H9 (cell line): ENCODE measurements around the gene SYT9. TPM values are rescaled to one million over a fixed set of nuclear protein-coding genes. Genes with fewer than 3 reads are reported as not detected.

Experiments used
- DNase-seq: peaks from one replicate; pipeline ENCODE4 v3.0.0-alpha.2; 2017
- H2AFZ ChIP-seq: one replicate; pipeline ENCODE4 v1.6.1; 2013; ENCODE audit warnings: mild to moderate bottlenecking, low read length, control low read depth, moderate library complexity
- H2AK5ac ChIP-seq: 2 replicates; pipeline ENCODE4 v1.6.1; 2013; ENCODE audit warnings: low read length, control low read depth, mixed read lengths; ENCODE audit not compliant: insufficient read length
- H2BK120ac ChIP-seq: one replicate; pipeline ENCODE4 v1.6.1; 2013; ENCODE audit warnings: low read depth, mild to moderate bottlenecking, low read length, control low read depth, inconsistent platforms; ENCODE audit not compliant: poor library complexity, severe bottlenecking
- H2BK12ac ChIP-seq: 2 replicates; pipeline ENCODE4 v1.6.1; 2013; ENCODE audit warnings: low read length, control low read depth, mixed read lengths, low read depth; ENCODE audit not compliant: insufficient read length
- H2BK15ac ChIP-seq: 2 replicates; pipeline ENCODE4 v1.6.1; 2013; ENCODE audit warnings: low read depth, low read length, control low read depth
- H2BK20ac ChIP-seq: one replicate; pipeline ENCODE4 v1.6.1; 2013; ENCODE audit warnings: low read depth, mild to moderate bottlenecking, low read length, control low read depth, inconsistent platforms; ENCODE audit not compliant: poor library complexity, severe bottlenecking
- H2BK5ac ChIP-seq: 2 replicates; pipeline ENCODE4 v1.6.1; 2013; ENCODE audit warnings: low read length, control low read depth, mixed read lengths; ENCODE audit not compliant: insufficient read length
- H3K14ac ChIP-seq: 2 replicates; pipeline ENCODE4 v1.6.1; 2013; ENCODE audit warnings: low read length, control low read depth; ENCODE audit not compliant: insufficient read depth
- H3K18ac ChIP-seq: 2 replicates; pipeline ENCODE4 v1.6.1; 2013; ENCODE audit warnings: low read depth, mild to moderate bottlenecking, mixed read lengths, low read length, control low read depth; ENCODE audit not compliant: insufficient read length
- H3K23ac ChIP-seq: 2 replicates; pipeline ENCODE4 v1.6.1; 2013; ENCODE audit warnings: low read length, control low read depth, mixed read lengths, low read depth; ENCODE audit not compliant: insufficient read length
- H3K23me2 ChIP-seq: 2 replicates; pipeline ENCODE4 v1.6.1; 2013; ENCODE audit warnings: low read depth, mild to moderate bottlenecking, mixed read lengths, low read length, control low read depth; ENCODE audit not compliant: insufficient read length, poor library complexity, severe bottlenecking
- H3K27ac ChIP-seq: 2 replicates; pipeline ENCODE4 v1.5.1; 2013; ENCODE audit warnings: low read length, control low read depth, mixed read lengths, low read depth; ENCODE audit not compliant: insufficient read length
- H3K27me3 ChIP-seq: 2 replicates; pipeline ENCODE4 v1.6.1; 2013; ENCODE audit warnings: low read length, control low read depth, inconsistent platforms; ENCODE audit not compliant: insufficient read depth
- H3K4ac ChIP-seq: 2 replicates; pipeline ENCODE4 v1.6.1; 2013; ENCODE audit warnings: low read depth, mild to moderate bottlenecking, control low read depth, inconsistent platforms, low read length, moderate library complexity
- H3K4me1 ChIP-seq: 2 replicates; pipeline ENCODE4 v1.6.1; 2013; ENCODE audit warnings: low read length, control low read depth, inconsistent platforms; ENCODE audit not compliant: insufficient read depth
- H3K4me2 ChIP-seq: 2 replicates; pipeline ENCODE4 v1.6.1; 2013; ENCODE audit warnings: low read length, control low read depth, mixed read lengths; ENCODE audit not compliant: insufficient read length, insufficient read depth
- H3K56ac ChIP-seq: 2 replicates; pipeline ENCODE4 v1.6.1; 2013; ENCODE audit warnings: low read depth, mild to moderate bottlenecking, mixed read lengths, low read length, control low read depth; ENCODE audit not compliant: insufficient read length
- H3K79me1 ChIP-seq: 2 replicates; pipeline ENCODE4 v1.6.1; 2013; ENCODE audit warnings: low read depth, mild to moderate bottlenecking, moderate library complexity, low read length, control low read depth, inconsistent platforms; ENCODE audit not compliant: insufficient read depth, poor library complexity, severe bottlenecking
- H3K79me2 ChIP-seq: 2 replicates; pipeline ENCODE4 v1.6.1; 2013; ENCODE audit warnings: low read length, control low read depth, inconsistent platforms; ENCODE audit not compliant: insufficient read depth
- H3K9ac ChIP-seq: 2 replicates; pipeline ENCODE4 v1.6.1; 2013; ENCODE audit warnings: low read length, control low read depth, mixed read lengths; ENCODE audit not compliant: insufficient read length; ENCODE audit errors: extremely low read depth
- H3K9me3 ChIP-seq: one replicate; pipeline ENCODE4 v1.6.1; 2013; ENCODE audit warnings: low read depth, low read length, inconsistent platforms; ENCODE audit not compliant: control insufficient read depth
- H3T11ph ChIP-seq: one replicate; pipeline ENCODE4 v1.6.1; 2013; ENCODE audit warnings: mild to moderate bottlenecking, low read length, control low read depth, inconsistent platforms
- H4K20me1 ChIP-seq: one replicate; pipeline ENCODE4 v1.6.1; 2013; ENCODE audit not compliant: control insufficient read depth, insufficient read length, insufficient read depth
- H4K5ac ChIP-seq: 2 replicates; pipeline ENCODE4 v1.6.1; 2013; ENCODE audit warnings: low read depth, mild to moderate bottlenecking, mixed read lengths, low read length, control low read depth; ENCODE audit not compliant: insufficient read length
- H4K8ac ChIP-seq: replicated peaks from 2 replicates; pipeline ENCODE4 v1.6.1; 2013; ENCODE audit warnings: low read length, control low read depth, mixed read lengths, low read depth; ENCODE audit not compliant: insufficient read length
- H4K91ac ChIP-seq: 2 replicates; pipeline ENCODE4 v1.6.1; 2013; ENCODE audit warnings: low read depth, mild to moderate bottlenecking, moderate library complexity, mixed read lengths, low read length, control low read depth; ENCODE audit not compliant: insufficient read length
- H3K27ac Mint-ChIP-seq, 3 experiments: 2 replicates in 2 of 3; 3 replicates in 1 of 3; pipeline ENCODE4 v1.8.0; 2020 to 2021; ENCODE audit warnings: mixed read lengths in 3 of 3, mild to moderate bottlenecking in 1 of 3, moderate library complexity in 1 of 3
- H3K27me3 Mint-ChIP-seq: 2 replicates; pipeline ENCODE4 v1.8.0; 2021; ENCODE audit warnings: low read depth, mild to moderate bottlenecking, moderate library complexity, mixed read lengths
- H3K36me3 Mint-ChIP-seq, 3 experiments: 2 replicates in 2 of 3; 3 replicates in 1 of 3; pipeline ENCODE4 v1.8.0; 2020 to 2021; ENCODE audit warnings: low read depth in 3 of 3, mixed read lengths in 3 of 3; ENCODE audit not compliant: insufficient read depth in 1 of 3
- H3K4me1 Mint-ChIP-seq, 2 experiments: 2 replicates each; pipeline ENCODE4 v1.8.0; 2020; ENCODE audit warnings: mixed read lengths in 2 of 2
- H3K4me3 Mint-ChIP-seq, 2 experiments: 2 replicates in 1 of 2; 3 replicates in 1 of 2; pipeline ENCODE4 v1.8.0; 2020 to 2021; ENCODE audit warnings: mild to moderate bottlenecking in 2 of 2, mixed read lengths in 2 of 2, moderate library complexity in 1 of 2
- H3K9me3 Mint-ChIP-seq, 2 experiments: 2 replicates in 1 of 2; 3 replicates in 1 of 2; pipeline ENCODE4 v1.8.0; 2020; ENCODE audit warnings: mild to moderate bottlenecking in 2 of 2, mixed read lengths in 2 of 2, moderate library complexity in 1 of 2
- WGBS: extraction: QIAGEN DNeasy Blood & Tissue Kit; methylation state at CpG from one replicate; pipeline ENCODE4 v1.1.7; 2013; ENCODE audit warnings: missing lambda C conversion rate, low lambda C conversion rate, mixed read lengths; ENCODE audit not compliant: insufficient read length; ENCODE audit errors: extremely low coverage; 5-methylcytosine and 5-hydroxymethylcytosine counted together
- total RNA-seq: library from RNA; stranded (reverse); gene quantifications from 2 replicates; pipeline ENCODE4 v1.2.1, GENCODE V29; 2021
- TF ChIP-seq, protein P1 (sequence below): fragments of 200-600 bp; sonication (generic); conservative IDR thresholded peaks from 3 replicates; pipeline ENCODE4 v1.8.0; 2021; ENCODE audit warnings: antibody characterized with exemption, mild to moderate bottlenecking

The SYT9 gene
- total RNA-seq, 1 experiment from 2014 or later: 0.63 TPM

DNA sequence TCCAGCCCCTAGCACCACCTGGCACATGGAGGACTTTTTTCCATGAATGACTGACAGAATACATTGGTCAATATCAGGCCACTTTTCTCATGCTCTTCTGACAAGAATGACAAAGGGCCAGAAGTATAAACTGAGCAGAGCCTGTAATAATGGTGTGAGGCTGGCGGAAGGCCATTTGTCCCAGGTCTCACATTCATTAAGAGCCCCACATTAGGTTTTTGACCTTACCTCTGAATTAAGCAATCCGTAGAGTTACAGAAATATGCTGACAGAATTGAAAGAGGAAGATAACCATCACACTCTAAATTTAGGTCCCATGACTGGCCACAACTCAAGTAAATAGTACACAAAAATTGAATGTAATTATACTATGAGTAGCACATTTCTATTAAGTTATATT lies 55.2 kb downstream of the SYT9 start:
- Histone ChIP-seq H3K56ac (no peak overlapping the region), H3K27me3 (no peaks in the 10 kb centered on the region), H3K14ac (no peak overlapping the region), H3K4ac (no peak overlapping the region), H3K23me2 (no peaks in the 10 kb centered on the region), H3K4me1 (no peaks in the 10 kb centered on the region), H2BK15ac (no peak overlapping the region), H4K5ac (no peak overlapping the region), H3K23ac (no peak overlapping the region), H3K79me1 (no peaks in the 10 kb centered on the region), H4K91ac (no peak overlapping the region), H4K20me1 (peaks cover 2% of the 10 kb centered on the region), H3K4me2 (no peak overlapping the region), H3K79me2 (no peaks in the 10 kb centered on the region), H2BK20ac (no peak overlapping the region), H2AFZ (no peak overlapping the region), H2BK12ac (no peak overlapping the region), H3K27ac (no peak overlapping the region), H3K9ac (no peak overlapping the region), H3K9me3 (no peaks in the 10 kb centered on the region), H3K18ac (no peak overlapping the region), H2BK5ac (no peak overlapping the region), H2BK120ac (no peak overlapping the region), H2AK5ac (no peak overlapping the region), H4K8ac (no peak overlapping the region), H3T11ph (no peak overlapping the region)
- H3K9me3 Mint-ChIP-seq: no peaks in the 10 kb centered on the region
- peaks cover 9 to 11% of the 10 kb centered on the region in 2 experiments for H3K4me1 Mint-ChIP-seq
- no CpG with 5 or more reads among the region's 2 CpGs for WGBS
- no peak for DNase-seq
- no peak overlapping the region for H3K4me3 Mint-ChIP-seq
- no peaks in the 10 kb centered on the region for H3K36me3 Mint-ChIP-seq
- peaks cover 4% of the 10 kb centered on the region for H3K27me3 Mint-ChIP-seq
- H3K27ac Mint-ChIP-seq: no peak overlapping the region
- TF ChIP-seq, protein P1, sequence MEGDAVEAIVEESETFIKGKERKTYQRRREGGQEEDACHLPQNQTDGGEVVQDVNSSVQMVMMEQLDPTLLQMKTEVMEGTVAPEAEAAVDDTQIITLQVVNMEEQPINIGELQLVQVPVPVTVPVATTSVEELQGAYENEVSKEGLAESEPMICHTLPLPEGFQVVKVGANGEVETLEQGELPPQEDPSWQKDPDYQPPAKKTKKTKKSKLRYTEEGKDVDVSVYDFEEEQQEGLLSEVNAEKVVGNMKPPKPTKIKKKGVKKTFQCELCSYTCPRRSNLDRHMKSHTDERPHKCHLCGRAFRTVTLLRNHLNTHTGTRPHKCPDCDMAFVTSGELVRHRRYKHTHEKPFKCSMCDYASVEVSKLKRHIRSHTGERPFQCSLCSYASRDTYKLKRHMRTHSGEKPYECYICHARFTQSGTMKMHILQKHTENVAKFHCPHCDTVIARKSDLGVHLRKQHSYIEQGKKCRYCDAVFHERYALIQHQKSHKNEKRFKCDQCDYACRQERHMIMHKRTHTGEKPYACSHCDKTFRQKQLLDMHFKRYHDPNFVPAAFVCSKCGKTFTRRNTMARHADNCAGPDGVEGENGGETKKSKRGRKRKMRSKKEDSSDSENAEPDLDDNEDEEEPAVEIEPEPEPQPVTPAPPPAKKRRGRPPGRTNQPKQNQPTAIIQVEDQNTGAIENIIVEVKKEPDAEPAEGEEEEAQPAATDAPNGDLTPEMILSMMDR: no peak
